ENCODE measurements around the gene NDUFB10. TPM values are rescaled to one million over a fixed set of nuclear protein-coding genes. Genes with fewer than 3 reads are reported as not detected.

Gene NDUFB10
- total RNA-seq, 1 donor from 2014 or later, result 128 TPM

DNA sequence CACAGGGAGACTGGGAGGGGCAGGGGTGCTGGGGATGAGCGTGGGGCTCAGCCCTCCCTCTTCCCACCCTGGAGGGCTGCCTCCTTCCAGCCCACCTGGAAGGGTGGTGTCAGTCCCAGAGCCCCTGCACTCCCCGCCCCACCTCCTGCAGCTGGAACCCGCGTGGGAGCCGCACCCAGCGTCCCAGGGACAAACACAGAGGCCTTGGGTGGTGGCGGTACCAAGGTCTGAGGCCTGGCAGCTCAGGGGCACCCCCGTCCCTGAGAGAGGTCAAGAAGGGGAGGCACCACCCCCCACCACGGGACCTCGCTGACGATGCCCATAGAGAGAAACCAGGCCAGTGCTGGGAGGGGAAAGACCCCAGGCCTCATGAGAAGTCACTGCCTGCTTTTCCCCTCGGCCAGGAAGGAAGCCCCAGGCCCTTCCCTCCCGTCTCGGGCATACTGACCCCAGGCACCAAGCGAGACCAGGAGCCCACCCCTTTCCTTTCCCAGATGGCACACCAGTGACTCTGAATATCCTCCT, 45.2 kb upstream of the NDUFB10 start:
- Mint-ChIP-seq H3K36me3 (ENCODE audit: low read depth) (no peaks in the 10 kb centered on the region), H3K4me1 (no peaks in the 10 kb centered on the region), H3K4me3 (no peak overlapping the region), H3K27ac (ENCODE audit: unreplicated experiment) (no peak overlapping the region), H3K27me3 (ENCODE audit: low read depth) (peaks cover 49% of the 10 kb centered on the region), H3K9me3 (no peaks in the 10 kb centered on the region)
- TF ChIP-seq, protein P1, sequence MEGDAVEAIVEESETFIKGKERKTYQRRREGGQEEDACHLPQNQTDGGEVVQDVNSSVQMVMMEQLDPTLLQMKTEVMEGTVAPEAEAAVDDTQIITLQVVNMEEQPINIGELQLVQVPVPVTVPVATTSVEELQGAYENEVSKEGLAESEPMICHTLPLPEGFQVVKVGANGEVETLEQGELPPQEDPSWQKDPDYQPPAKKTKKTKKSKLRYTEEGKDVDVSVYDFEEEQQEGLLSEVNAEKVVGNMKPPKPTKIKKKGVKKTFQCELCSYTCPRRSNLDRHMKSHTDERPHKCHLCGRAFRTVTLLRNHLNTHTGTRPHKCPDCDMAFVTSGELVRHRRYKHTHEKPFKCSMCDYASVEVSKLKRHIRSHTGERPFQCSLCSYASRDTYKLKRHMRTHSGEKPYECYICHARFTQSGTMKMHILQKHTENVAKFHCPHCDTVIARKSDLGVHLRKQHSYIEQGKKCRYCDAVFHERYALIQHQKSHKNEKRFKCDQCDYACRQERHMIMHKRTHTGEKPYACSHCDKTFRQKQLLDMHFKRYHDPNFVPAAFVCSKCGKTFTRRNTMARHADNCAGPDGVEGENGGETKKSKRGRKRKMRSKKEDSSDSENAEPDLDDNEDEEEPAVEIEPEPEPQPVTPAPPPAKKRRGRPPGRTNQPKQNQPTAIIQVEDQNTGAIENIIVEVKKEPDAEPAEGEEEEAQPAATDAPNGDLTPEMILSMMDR (conservative IDR thresholded peaks at IDR 0.05), result no peak
- DNase-seq (ENCODE audit: low read depth, low spot score), result no peak

DNA sequence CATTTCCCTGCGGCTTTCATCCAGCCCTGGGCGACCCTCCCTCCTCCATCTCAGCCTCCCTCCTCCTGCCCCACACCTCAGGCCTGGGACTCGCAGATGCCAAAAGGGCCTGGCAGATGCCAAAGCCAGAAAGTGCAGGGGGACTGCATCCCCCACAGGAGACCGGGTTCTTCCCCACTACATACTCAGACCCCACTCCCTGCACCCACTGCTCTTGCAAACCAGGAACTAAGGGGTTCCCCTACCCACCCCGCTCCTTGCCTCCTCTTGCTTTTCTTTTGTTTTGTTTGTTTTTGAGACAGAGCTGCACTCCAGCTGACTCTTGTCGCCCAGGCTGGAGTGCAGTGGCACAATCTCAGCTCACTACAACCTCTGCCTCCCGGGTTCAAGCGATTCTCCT, 44.4 kb upstream of the NDUFB10 start:
- Mint-ChIP-seq H3K4me3 (no peak overlapping the region), H3K27ac (ENCODE audit: unreplicated experiment) (no peak overlapping the region), H3K36me3 (ENCODE audit: low read depth) (no peaks in the 10 kb centered on the region), H3K27me3 (ENCODE audit: low read depth) (peaks cover 57% of the 10 kb centered on the region), H3K4me1 (no peaks in the 10 kb centered on the region), H3K9me3 (no peaks in the 10 kb centered on the region)
- DNase-seq (ENCODE audit: low read depth, low spot score), result no peak
- TF ChIP-seq, protein P1 (conservative IDR thresholded peaks at IDR 0.05), result no peak

DNA sequence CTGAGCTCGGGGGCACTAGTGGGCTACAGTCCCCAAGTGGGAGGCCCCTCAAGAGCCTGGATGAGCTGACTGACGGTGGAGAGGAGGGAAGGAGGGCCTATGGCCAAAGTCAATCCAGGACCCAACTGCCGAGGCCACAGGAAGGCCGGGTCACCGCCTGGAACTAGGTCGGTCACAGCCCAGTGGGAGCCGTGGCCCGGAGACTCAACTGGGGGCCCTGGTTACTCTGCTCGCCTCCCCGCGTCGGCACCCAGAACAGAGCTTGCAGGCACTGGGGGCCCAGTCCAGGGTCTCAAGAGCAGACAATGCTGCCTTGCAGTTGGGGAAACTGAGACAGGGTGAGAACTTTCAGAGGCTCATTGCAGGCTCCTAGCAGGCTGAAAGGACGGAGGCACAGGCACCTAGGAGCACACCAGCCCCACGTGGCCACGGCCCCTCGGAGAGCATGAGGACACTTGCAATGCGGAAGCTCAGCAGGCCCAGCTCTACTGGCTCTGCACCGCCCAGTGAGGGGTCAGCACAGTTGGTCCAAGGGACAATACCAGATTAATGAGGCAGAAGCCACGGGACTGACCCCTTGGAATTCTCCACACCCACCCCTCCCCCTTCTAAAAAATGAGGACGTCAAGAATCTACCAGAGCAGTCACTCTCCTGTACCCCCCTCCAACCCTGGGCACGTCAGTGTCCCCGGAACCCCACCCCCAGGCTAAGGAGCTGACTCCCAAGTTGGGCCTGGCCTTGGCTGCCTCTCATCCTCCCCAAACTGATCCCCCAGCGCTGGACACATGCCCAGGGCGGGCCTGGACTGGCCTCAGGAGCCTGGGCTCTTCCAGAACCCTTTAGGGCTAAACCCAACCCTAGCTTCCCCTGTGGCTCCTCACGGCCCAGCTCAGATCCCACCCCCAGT, 43.4 kb upstream of the NDUFB10 start:
- no peaks in the 10 kb centered on the region for H3K36me3 Mint-ChIP-seq (ENCODE audit: low read depth)
- no peak for DNase-seq (ENCODE audit: low read depth, low spot score)
- peaks cover 5% of the 10 kb centered on the region for H3K4me1 Mint-ChIP-seq
- H3K4me3 Mint-ChIP-seq, result no peak overlapping the region
- TF ChIP-seq, protein P1 (conservative IDR thresholded peaks at IDR 0.05), result no peak
- peaks cover 67% of the 10 kb centered on the region for H3K27me3 Mint-ChIP-seq (ENCODE audit: low read depth)
- no peak overlapping the region for H3K27ac Mint-ChIP-seq (ENCODE audit: unreplicated experiment)
- no peaks in the 10 kb centered on the region for H3K9me3 Mint-ChIP-seq

DNA sequence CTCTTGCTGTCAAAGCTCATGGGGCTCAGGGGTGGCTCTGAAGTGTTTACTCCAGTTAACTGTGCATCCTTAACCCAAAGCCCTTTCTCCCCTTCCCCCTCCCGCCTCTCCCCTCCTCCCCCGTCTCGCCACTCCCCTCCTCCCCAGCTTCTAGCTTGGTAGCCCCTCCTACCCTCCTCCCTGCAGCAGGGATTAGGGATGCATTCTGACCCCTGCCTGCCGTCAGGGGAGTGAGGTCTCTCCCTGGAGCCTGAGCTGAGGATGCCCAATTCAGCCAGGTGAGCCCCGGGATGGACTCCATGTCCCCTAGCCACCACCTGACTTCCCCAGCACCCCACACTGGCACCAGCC, 42.7 kb upstream of the NDUFB10 start:
- peaks cover 10% of the 10 kb centered on the region for H3K4me1 Mint-ChIP-seq
- H3K27ac Mint-ChIP-seq (ENCODE audit: unreplicated experiment), result no peak overlapping the region
- peaks cover 73% of the 10 kb centered on the region for H3K27me3 Mint-ChIP-seq (ENCODE audit: low read depth)
- no peak overlapping the region for H3K4me3 Mint-ChIP-seq
- no peak for DNase-seq (ENCODE audit: low read depth, low spot score)
- TF ChIP-seq, protein P1 (conservative IDR thresholded peaks at IDR 0.05), result no peak
- H3K9me3 Mint-ChIP-seq, result no peaks in the 10 kb centered on the region
- H3K36me3 Mint-ChIP-seq (ENCODE audit: low read depth), result no peaks in the 10 kb centered on the region

DNA sequence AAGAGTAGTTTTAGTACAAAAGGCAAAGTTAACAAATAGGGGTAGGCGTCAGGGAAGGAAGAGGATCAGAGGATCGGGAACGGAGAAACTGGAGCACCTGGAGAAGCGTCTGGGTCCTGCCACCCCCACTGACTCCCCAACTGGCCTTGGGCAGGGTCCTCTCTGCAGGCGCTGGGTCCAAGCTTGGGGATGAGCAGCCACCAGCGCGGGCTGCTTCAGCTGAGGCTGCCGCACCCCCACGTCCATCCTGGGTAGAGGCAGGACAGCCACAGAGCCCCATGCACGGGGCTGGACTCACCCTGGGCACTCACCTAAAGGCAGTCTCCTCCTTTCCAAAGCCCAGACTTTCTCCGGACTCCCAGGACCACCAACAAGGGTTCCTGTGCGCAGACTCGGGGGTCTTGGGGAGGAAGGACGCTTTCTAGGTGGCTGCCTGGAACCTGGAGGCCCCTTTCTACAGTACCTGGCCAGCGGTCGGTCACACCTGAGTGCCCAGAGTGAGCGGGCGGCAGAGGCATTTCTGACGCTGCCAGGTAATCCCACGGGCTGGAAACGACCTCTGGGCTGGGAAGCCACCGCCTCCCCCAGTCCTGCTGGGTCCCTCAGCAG, 42.2 kb upstream of the NDUFB10 start:
- Mint-ChIP-seq H3K4me3 (no peak overlapping the region), H3K36me3 (ENCODE audit: low read depth) (no peaks in the 10 kb centered on the region), H3K27ac (ENCODE audit: unreplicated experiment) (no peak overlapping the region), H3K4me1 (peaks cover 10% of the 10 kb centered on the region), H3K27me3 (ENCODE audit: low read depth) (peaks cover 78% of the 10 kb centered on the region), H3K9me3 (no peaks in the 10 kb centered on the region)
- TF ChIP-seq, protein P1 (conservative IDR thresholded peaks at IDR 0.05), result no peak
- no peak for DNase-seq (ENCODE audit: low read depth, low spot score)

Data from neural crest cell (in vitro differentiated cells).